ENCODE measurements around the gene STK38. TPM values are rescaled to one million over a fixed set of nuclear protein-coding genes. Genes with fewer than 3 reads are reported as not detected.

STK38 gene
- total and polyA plus RNA-seq, 2 of the 13 experiments (the other 11 are each of a cell fraction or from before 2014, with no cell fraction given) = 10.3 to 20.7 TPM

DNA sequence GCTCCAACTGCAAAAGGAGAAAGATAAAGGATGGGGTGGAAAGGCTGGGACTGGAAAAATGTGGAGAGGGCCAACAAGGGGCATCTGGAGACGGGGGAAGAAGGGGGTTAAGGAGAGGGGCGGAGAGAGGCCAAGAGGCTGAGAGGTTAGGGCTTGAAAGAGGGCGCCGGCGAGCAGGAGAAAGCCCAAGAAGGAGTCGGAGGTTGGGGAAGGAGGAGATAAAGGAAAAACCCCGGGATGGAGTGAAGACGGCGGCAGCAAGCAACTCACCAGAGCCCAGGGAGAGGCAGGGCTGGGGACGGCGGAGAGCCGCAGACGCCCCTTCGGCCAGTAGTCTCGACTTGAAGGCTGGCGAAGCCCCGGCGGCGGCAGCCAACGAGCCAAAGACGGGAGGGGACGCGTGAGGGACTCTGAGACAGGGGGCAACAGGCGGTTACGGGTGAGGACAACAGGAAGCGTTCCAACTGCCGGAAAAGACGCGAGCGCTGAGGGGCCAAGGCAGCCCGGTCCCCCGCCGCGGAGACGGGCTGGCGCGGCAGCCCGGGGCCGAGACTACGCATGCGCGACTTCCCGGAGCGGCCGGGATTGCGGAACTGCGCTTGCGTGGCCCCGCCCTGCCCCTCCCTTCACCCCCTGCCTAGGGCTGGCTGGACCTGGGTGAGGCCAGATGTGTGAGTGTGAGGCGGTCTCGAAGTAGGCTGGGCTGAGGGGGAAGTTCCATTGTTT, at the start of gene STK38 (continued):
- peak; percentile 96 for TF ChIP-seq ZNF225 (CRISPR knock-in tag; IDR thresholded peaks at IDR 0.05)
- no peak for TF ChIP-seq NR2F2 (IDR thresholded peaks at IDR 0.05; ENCODE audit: borderline replicate concordance, low read depth)
- TF ChIP-seq, protein P1, sequence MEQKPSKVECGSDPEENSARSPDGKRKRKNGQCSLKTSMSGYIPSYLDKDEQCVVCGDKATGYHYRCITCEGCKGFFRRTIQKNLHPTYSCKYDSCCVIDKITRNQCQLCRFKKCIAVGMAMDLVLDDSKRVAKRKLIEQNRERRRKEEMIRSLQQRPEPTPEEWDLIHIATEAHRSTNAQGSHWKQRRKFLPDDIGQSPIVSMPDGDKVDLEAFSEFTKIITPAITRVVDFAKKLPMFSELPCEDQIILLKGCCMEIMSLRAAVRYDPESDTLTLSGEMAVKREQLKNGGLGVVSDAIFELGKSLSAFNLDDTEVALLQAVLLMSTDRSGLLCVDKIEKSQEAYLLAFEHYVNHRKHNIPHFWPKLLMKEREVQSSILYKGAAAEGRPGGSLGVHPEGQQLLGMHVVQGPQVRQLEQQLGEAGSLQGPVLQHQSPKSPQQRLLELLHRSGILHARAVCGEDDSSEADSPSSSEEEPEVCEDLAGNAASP (CRISPR knock-in tag; IDR thresholded peaks at IDR 0.05; ENCODE audit: borderline replicate concordance) = 0 out of 2 replicates have a peak, but pooled peaks have one; percentile 26
- TF ChIP-seq ZNF446 (CRISPR knock-in tag; IDR thresholded peaks at IDR 0.05) = no peak
- peak; percentile 90; the same call in 1 of the 2 replicates for TF ChIP-seq ZNF274 (CRISPR knock-in tag; IDR thresholded peaks at IDR 0.05)
- TF ChIP-seq PAX8 (CRISPR knock-in tag; IDR thresholded peaks at IDR 0.05; ENCODE audit: borderline replicate concordance) = 0 out of 2 replicates have a peak, but pooled peaks have one; percentile 72
- no peak for TF ChIP-seq ZC3H4 (CRISPR knock-in tag; IDR thresholded peaks at IDR 0.05; ENCODE audit: borderline replicate concordance)
- TF ChIP-seq NFKBIZ (CRISPR knock-in tag; IDR thresholded peaks at IDR 0.05) = peak; percentile 76; the same call in 1 of the 2 replicates
- TF ChIP-seq NR1H2 (CRISPR knock-in tag; IDR thresholded peaks at IDR 0.05; ENCODE audit: borderline replicate concordance, low read depth) = no peak
- no peak for TF ChIP-seq PRDM4 (CRISPR knock-in tag; IDR thresholded peaks at IDR 0.05; ENCODE audit: borderline replicate concordance)
- TF ChIP-seq DNMT3B (CRISPR knock-in tag; conservative IDR thresholded peaks at IDR 0.05) = 0 out of 2 replicates have a peak, but pooled peaks have one; percentile 83
- no peak for TF ChIP-seq HNRNPUL1 (IDR thresholded peaks at IDR 0.05; ENCODE audit: low read depth, low read length)
- TF ChIP-seq, protein P2, sequence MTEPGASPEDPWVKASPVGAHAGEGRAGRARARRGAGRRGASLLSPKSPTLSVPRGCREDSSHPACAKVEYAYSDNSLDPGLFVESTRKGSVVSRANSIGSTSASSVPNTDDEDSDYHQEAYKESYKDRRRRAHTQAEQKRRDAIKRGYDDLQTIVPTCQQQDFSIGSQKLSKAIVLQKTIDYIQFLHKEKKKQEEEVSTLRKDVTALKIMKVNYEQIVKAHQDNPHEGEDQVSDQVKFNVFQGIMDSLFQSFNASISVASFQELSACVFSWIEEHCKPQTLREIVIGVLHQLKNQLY (CRISPR knock-in tag; IDR thresholded peaks at IDR 0.05) = 0 out of 2 replicates have a peak, but pooled peaks have one; percentile 49
- 0 out of 2 replicates have a peak, but pooled peaks have one; percentile 39 for TF ChIP-seq ZNF616 (CRISPR knock-in tag; IDR thresholded peaks at IDR 0.05; ENCODE audit: low read depth)
- 0 out of 2 replicates have a peak, but pooled peaks have one; percentile 42 for TF ChIP-seq KLF11 (CRISPR knock-in tag; IDR thresholded peaks at IDR 0.05)
- TF ChIP-seq JUND (CRISPR knock-in tag; IDR thresholded peaks at IDR 0.05) = no peak
- no peak; the same call in 1 of the 2 replicates for TF ChIP-seq ZMYM3 (CRISPR knock-in tag; IDR thresholded peaks at IDR 0.05)
- no peak for TF ChIP-seq THAP8 (CRISPR knock-in tag; IDR thresholded peaks at IDR 0.05; ENCODE audit: borderline replicate concordance)
- no peak for TF ChIP-seq FOSL1 (CRISPR knock-in tag; IDR thresholded peaks at IDR 0.05; ENCODE audit: borderline replicate concordance)
